Measurements from ENCODE around the gene CDIPT.

CDIPT gene

DNA sequence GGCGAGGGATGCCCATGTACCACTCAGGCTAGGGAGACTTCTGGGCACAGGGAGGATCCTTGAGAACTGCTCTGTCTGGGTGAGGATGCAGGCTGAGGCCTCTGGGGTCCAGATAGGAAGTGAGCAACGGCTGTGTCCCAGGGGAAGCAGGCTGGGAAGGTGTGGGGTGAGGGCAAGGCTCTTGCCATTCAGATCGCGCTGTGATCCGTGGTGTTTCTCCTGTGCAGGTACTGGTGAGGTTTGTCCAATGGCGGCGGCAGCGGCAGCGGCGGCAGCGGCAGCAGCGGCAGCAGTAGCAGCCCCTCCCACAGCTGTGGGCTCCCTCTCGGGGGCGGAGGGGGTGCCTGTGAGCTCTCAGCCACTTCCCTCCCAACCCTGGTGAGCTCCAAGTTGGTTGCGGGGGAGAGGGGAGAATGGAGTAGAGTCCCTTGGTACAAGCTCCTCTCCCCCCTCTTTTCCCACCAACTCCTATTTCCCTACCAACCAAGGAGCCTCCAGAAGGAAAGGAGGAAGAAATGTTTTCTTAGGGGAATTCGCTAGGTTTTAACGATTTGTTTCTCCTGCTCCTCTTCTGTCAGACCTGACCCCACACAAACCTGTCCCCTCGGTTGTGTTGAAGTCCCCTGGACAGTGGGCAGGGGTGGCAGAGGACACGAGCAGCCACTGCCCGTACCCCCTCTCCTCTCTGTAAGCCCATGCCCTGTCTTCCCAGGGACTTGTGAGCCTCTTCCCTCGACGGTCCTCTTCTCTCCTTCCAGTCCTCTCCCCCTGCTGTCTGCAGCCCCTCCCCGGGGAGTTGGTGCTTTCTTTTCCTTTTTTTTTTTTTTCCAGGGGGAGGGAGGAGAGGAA lies 53.0 kb downstream of the CDIPT start:
- no peak for DNase-seq (ENCODE audit: low spot score)

GRCh38 chr16:29809031-29809747 lies 53.8 kb downstream of the CDIPT start:
- DNase-seq (ENCODE audit: low spot score): no peak

Data from CD4-positive, alpha-beta T cell treated with Interleukin-15 for 4 hours (primary cell).